GM12864 (cell line): ENCODE measurements around the gene OR2T8.

Experiments used
- DNase-seq: peaks from one replicate; pipeline ENCODE4 v3.0.0-alpha.2; 2011; ENCODE audit warnings: low read depth
- H3K4me3 ChIP-seq: 2 replicates; pipeline ENCODE4 v1.5.1; 2011; ENCODE audit warnings: mild to moderate bottlenecking, low read depth, low read length, control low read depth
- TF ChIP-seq, protein P1 (sequence below): IDR thresholded peaks from 2 replicates; pipeline ENCODE4 v1.5.1; 2011; ENCODE audit warnings: low read depth, mild to moderate bottlenecking, moderate library complexity, low read length, control low read depth, inconsistent platforms; ENCODE audit errors: missing control alignments

The OR2T8 gene

DNA sequence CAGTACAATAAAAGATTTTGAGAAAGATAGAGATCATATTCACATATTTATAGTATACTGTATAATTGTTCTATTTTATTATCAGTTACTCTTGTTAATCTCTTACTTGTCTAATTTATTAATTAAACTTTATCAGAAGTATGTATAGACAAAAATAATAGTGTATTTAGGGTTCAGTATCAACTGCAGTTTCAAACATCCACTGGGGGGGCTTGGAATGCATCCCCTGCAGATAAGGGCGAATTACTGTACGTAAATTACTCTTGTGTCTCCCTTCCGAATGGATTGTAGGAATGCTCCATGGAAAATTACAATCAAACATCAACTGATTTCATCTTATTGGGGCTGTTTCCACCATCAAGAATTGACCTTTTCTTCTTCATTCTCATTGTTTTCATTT, 28.5 kb downstream of the OR2T8 start, which contains the start of gene OR2L8:
Gene OR2L8, plus strand, starts transcription at position 301 of the 400 bp plus-strand sequence. Its CDS starts 0 bp downstream, at position 301.
- TF ChIP-seq, protein P1, sequence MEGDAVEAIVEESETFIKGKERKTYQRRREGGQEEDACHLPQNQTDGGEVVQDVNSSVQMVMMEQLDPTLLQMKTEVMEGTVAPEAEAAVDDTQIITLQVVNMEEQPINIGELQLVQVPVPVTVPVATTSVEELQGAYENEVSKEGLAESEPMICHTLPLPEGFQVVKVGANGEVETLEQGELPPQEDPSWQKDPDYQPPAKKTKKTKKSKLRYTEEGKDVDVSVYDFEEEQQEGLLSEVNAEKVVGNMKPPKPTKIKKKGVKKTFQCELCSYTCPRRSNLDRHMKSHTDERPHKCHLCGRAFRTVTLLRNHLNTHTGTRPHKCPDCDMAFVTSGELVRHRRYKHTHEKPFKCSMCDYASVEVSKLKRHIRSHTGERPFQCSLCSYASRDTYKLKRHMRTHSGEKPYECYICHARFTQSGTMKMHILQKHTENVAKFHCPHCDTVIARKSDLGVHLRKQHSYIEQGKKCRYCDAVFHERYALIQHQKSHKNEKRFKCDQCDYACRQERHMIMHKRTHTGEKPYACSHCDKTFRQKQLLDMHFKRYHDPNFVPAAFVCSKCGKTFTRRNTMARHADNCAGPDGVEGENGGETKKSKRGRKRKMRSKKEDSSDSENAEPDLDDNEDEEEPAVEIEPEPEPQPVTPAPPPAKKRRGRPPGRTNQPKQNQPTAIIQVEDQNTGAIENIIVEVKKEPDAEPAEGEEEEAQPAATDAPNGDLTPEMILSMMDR: no peak
- no peak for DNase-seq

DNA sequence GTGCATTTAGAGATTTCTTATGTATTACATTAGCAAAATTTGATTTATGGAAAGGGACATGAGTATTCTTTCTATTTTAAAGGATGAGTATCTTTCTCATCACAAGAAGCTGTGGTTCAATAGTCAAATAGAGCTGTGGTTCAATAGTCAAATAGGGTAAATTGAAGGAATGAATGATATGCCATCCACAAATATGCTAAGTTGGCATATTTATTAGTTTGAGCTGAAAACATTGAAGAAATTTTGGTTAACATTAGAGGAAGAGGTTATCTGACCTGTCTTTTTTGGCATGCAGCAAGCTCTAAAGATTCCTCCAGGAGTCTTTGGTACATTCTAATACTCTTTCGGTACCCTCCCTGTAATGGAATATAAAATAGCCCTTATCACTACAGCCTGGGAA, 33.4 kb downstream of the OR2T8 start:
- DNase-seq: no peak
- TF ChIP-seq, protein P1: no peak
- no peak overlapping the region for H3K4me3 ChIP-seq

More for the DNA sequence above, 28.5 kb downstream of the OR2T8 start, which contains the start of gene OR2L8:
- no peak within 1 kb of the TSS for H3K4me3 ChIP-seq

DNA sequence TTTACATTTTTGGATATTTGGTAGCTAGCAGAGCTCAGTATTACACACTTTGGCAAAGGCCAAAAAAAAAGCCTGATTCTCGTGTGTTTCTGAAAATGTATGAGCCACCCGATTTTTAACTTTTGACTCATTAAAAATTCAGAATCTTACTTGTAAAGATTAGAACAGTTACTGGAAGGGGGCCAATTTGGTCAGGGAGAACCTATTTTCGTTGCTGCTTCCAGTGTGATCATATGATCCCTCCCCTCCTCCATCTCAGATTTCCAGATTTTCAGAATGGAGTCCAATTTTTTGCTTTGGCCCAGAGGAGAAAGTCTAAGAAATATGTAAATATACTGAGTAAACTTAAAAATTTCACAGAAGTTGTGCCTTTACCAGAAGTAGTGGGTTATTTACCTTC, 41.7 kb downstream of the OR2T8 start:
- H3K4me3 ChIP-seq: no peak overlapping the region
- DNase-seq: no peak
- TF ChIP-seq, protein P1: no peak

DNA sequence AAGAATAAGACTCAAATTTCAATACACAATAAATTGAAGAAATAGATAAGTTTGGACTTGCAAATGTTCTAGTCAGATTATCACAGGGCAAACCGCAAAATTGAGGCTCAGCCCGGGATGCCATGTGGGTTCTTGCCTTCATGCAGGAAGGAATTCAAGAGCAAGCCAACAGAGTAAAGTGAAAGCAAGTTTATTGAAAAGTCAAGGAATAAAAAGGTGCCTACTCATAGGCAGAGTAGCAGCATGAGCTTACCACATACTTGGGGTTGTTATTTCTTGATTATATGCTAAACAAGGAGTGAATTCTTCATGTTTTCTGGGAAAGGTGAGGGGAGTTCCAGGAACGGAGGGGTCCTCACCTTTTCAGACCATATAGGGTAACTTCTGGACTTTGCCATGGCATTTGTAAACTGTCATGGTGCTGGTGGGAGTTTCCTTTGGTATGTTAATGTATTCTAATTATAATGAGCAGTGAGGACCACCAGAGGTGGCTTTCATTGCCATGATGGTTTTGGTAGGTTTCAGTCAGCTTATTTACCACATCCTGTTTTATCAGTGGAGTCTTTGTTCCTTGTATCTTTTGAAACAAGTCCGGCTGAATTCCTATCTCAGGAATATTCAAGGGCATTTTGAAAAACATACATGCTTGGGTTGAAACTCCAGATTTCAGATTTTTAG, 43.0 kb downstream of the OR2T8 start:
- H3K4me3 ChIP-seq: no peak overlapping the region
- no peak for DNase-seq
- TF ChIP-seq, protein P1: no peak

DNA sequence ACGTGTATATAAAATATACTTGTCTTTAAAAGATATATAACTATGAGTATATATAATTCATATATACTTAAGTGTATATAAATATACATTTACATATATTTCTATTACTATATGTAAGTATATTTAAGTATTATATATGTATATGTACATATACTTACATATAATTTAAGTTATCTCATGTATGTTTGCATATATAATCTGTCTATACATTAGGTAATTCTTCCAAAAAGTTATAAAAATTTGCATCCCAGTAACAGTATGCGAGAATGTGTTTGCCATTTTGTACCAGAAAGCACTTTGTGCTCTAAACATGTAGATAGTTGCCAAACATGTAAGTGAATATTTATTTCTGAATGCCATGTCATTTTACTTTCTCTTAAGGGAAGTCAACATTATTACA, 44.9 kb downstream of the OR2T8 start, which contains the start of gene OR2AK2:
Gene OR2AK2, plus strand, starts transcription at position 301 of the 400 bp plus-strand sequence. CDS start 144 bp downstream, outside the sequence.
- TF ChIP-seq, protein P1: no peak
- H3K4me3 ChIP-seq: no peak within 1 kb of the TSS
- no peak for DNase-seq

DNA sequence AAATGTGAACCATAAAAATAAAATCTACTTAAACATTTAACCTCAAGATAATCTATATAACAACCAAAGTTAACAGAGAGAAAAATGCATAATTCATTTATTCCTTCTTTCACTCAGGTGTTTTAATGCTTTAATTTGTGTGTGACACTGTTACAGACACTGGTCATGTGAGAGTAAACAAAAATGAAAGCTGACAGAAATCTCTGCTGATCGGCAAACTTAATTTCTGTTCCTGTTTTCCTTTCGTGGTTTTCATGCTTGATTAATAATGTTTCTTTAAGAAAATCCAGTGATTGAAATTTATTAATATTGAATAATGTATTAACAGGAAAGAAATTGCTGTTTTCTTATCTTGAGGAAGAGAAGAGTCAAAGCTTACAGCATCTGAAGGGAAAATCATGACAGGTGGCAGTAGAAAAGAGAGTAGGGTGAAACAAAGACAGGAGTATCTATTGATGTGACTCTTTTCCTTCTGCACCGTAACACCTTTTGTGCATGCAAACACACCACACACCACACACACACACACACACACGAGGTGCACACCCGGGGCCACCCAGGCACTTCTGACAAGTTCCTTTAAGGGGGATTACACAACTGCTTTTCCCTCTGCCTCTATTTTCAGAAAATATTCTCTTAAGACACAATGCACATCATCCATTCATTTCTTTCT, 46.6 kb downstream of the OR2T8 start:
- TF ChIP-seq, protein P1: no peak
- no peak overlapping the region for H3K4me3 ChIP-seq
- peak; percentile 10 for DNase-seq
